K562 (cell line): Measurements from ENCODE around the gene TNFAIP3. TPM values are rescaled to one million over a fixed set of nuclear protein-coding genes. Genes with fewer than 3 reads are reported as not detected.
A peak's percentile ranks its signal among the peaks of the same experiment; 100 is the strongest.

Experiments
- CBX8 ChIP-seq: fragments of 200-600 bp; sonication (generic); IDR thresholded peaks from 2 replicates; pipeline ENCODE4 v1.6.1; 2012; ENCODE audit warnings: borderline replicate concordance, mixed run types, low read depth, mild to moderate bottlenecking, moderate library complexity, mixed read lengths, low read length, control low read depth, inconsistent platforms; ENCODE audit not compliant: poor library complexity, severe bottlenecking; ENCODE audit errors: extremely low read depth
- CEBPG ChIP-seq, 3 experiments: fragments of 200-800 bp in 1 of 3; sonication (Bioruptor generic) in 1 of 3; sonication (generic) in 1 of 3; formaldehyde crosslinking in 1 of 3; IDR thresholded peaks in 2 of 3; conservative IDR thresholded peaks in 1 of 3; 2 replicates each; pipeline versions ENCODE4 v1.6.1 to v1.8.0; 2016 to 2022; ENCODE audit warnings: missing compliant biosample characterization in 2 of 3, missing genetic modification characterization in 2 of 3, mild to moderate bottlenecking in 1 of 3, missing genetic modification reagents in 1 of 3
- CREB1 ChIP-seq, 2 experiments: sonication (generic) in 1 of 2; formaldehyde crosslinking in 1 of 2; IDR thresholded peaks; 2 replicates each; pipeline versions ENCODE4 v1.6.1 to v1.8.0; 2012 to 2022; ENCODE audit warnings: inconsistent platforms in 1 of 2, mild to moderate bottlenecking in 1 of 2, missing genetic modification reagents in 1 of 2, moderate library complexity in 1 of 2
- DNMT1 ChIP-seq: fragments of 450-650 bp; IDR thresholded peaks from 2 replicates; pipeline ENCODE4 v1.6.1; 2016; ENCODE audit warnings: antibody characterized with exemption, mild to moderate bottlenecking
- GATAD2A ChIP-seq: fragments of 450-650 bp; IDR thresholded peaks from 2 replicates; pipeline ENCODE4 v1.6.1; 2017
- MAZ ChIP-seq, 2 experiments: fragments of 450-650 bp in 1 of 2; sonication (generic) in 1 of 2; formaldehyde crosslinking; IDR thresholded peaks in 1 of 2; conservative IDR thresholded peaks in 1 of 2; 2 replicates each; pipeline versions ENCODE4 v1.4.0 to v1.5.0; 2020; ENCODE audit warnings: mild to moderate bottlenecking in 1 of 2, missing genetic modification reagents in 1 of 2
- NR3C1 ChIP-seq: sonication (generic); formaldehyde crosslinking; IDR thresholded peaks from 2 replicates; pipeline ENCODE4 v1.8.1; 2022; ENCODE audit warnings: missing genetic modification reagents
- OTX1 ChIP-seq: fragments of 450-650 bp; formaldehyde crosslinking; IDR thresholded peaks from 2 replicates; pipeline ENCODE4 v1.4.0; 2022; ENCODE audit warnings: mild to moderate bottlenecking
- PRDM10 ChIP-seq: fragments of 450-650 bp; IDR thresholded peaks from 2 replicates; pipeline ENCODE4 v1.6.1; 2018; ENCODE audit not compliant: partially characterized antibody
- PRMT5 ChIP-seq: sonication (generic); formaldehyde crosslinking; IDR thresholded peaks from 2 replicates; pipeline ENCODE4 v1.5.0; 2020; ENCODE audit warnings: missing genetic modification reagents
- PTTG1 ChIP-seq: fragments of 450-650 bp; IDR thresholded peaks from 2 replicates; pipeline ENCODE4 v1.6.1; 2016; ENCODE audit warnings: low read depth, mild to moderate bottlenecking, missing genetic modification characterization, missing compliant biosample characterization
- RBBP5 ChIP-seq: fragments of 200-600 bp; sonication (generic); IDR thresholded peaks from 2 replicates; pipeline ENCODE4 v1.6.1; 2012; ENCODE audit warnings: borderline replicate concordance, mild to moderate bottlenecking, low read length, control low read depth, inconsistent platforms; ENCODE audit not compliant: insufficient read depth, poor library complexity, severe bottlenecking
- SETDB1 ChIP-seq: IDR thresholded peaks from one replicate; pipeline ENCODE4 v1.6.1; 2012; ENCODE audit warnings: low read length, control low read depth, inconsistent platforms
- SP1 ChIP-seq: sonication (generic); formaldehyde crosslinking; IDR thresholded peaks from 2 replicates; pipeline ENCODE4 v1.8.1; 2022; ENCODE audit warnings: mild to moderate bottlenecking, missing genetic modification reagents
- TEAD4 ChIP-seq, 2 experiments: sonication (generic) in 1 of 2; formaldehyde crosslinking in 1 of 2; IDR thresholded peaks; 2 replicates each; pipeline versions ENCODE4 v1.6.1 to v1.8.0; 2012 to 2022; ENCODE audit warnings: borderline replicate concordance in 1 of 2, inconsistent platforms in 1 of 2, low read length in 1 of 2, mild to moderate bottlenecking in 1 of 2, missing genetic modification reagents in 1 of 2
- THRB ChIP-seq: fragments of 450-650 bp; formaldehyde crosslinking; conservative IDR thresholded peaks from 2 replicates; pipeline ENCODE4 v1.4.0; 2022; ENCODE audit warnings: mild to moderate bottlenecking, missing genetic modification characterization
- ZBTB9 ChIP-seq: fragments of 450-650 bp; formaldehyde crosslinking; IDR thresholded peaks from 2 replicates; pipeline ENCODE4 v1.4.0; 2020; ENCODE audit warnings: mild to moderate bottlenecking, moderate library complexity
- ZKSCAN8 ChIP-seq: fragments of 200-800 bp; sonication (Bioruptor generic); IDR thresholded peaks from 2 replicates; pipeline ENCODE4 v1.6.1; 2016; ENCODE audit warnings: missing genetic modification characterization, missing compliant biosample characterization
- polyA plus RNA-seq, 8 experiments: library from polyadenylated mRNA; depleted of rRNA in 4 of 8; stranded (reverse) in 5 of 8; unstranded in 3 of 8; fragments of >200 nt; fragmentation: Nextera tagmentation in 2 of 8; fragmentation: Illumina TruSeq in 1 of 8; extraction: Ambion mirVana in 2 of 8; extraction: Trizol in 1 of 8; gene quantifications; 2 replicates each; pipeline versions ENCODE4 v1.2.1 to v1.2.3, GENCODE V29; 2011 to 2014; ENCODE audit warnings: inconsistent platforms in 1 of 8, missing spikeins in 1 of 8
- total RNA-seq, 7 experiments: library from RNA; depleted of rRNA in 6 of 7; stranded (reverse); fragments of >200 nt in 6 of 7; fragmentation: Illumina TruSeq in 2 of 7; extraction: Trizol in 2 of 7; gene quantifications; 2 replicates each; pipeline versions ENCODE4 v1.2.1 to v1.2.3, GENCODE V29; 2011 to 2021; ENCODE audit warnings: low replicate concordance in 1 of 7

The TNFAIP3 gene
- total and polyA plus RNA-seq, 9 of the 15 experiments (the other 6 are each of a cell fraction or from before 2014, with no cell fraction given) = 0.79 to 17.0 (median 6.4) TPM

GRCh38 chr6:137867685-137868509 lies 838 bp downstream of the TNFAIP3 start (continued):
- TF ChIP-seq CBX8 (no peak), NR3C1 (CRISPR knock-in tag) (no peak), MAZ (CRISPR knock-in tag; conservative IDR thresholded peaks at IDR 0.05 in 1 of 2, IDR thresholded peaks at IDR 0.05 in 1 of 2) (no peak), THRB (no peak), SETDB1 (no peak), GATAD2A (no peak), CEBPG (CRISPR knock-in tag; IDR thresholded peaks at IDR 0.05) (no peak), CEBPG (tag; conservative IDR thresholded peaks at IDR 0.05 in 1 of 2, IDR thresholded peaks at IDR 0.05 in 1 of 2) (no peak), PTTG1 (tag) (no peak), PRMT5 (CRISPR knock-in tag) (no peak), ZBTB9 (no peak), PRDM10 (no peak), OTX1 (CRISPR knock-in tag) (no peak), CREB1 (IDR thresholded peaks at IDR 0.05) (no peak), CREB1 (CRISPR knock-in tag; IDR thresholded peaks at IDR 0.05) (no peak), DNMT1 (no peak), TEAD4 (IDR thresholded peaks at IDR 0.05; ENCODE audit: low read length) (peak; percentile 80), TEAD4 (CRISPR knock-in tag; IDR thresholded peaks at IDR 0.05; ENCODE audit: borderline replicate concordance) (no peak), ZKSCAN8 (CRISPR knock-in tag) (no peak), RBBP5 (peak; percentile 66), SP1 (peak; percentile 64; the same call in 1 of the 2 replicates)
